COLO668 (cell line): ENCODE measurements around the gene SLF2.
A peak's percentile ranks its signal among the peaks of the same experiment; 100 is the strongest.

Experiments
- DNase-seq: peaks from one replicate; lab custom pipeline; 2025; ENCODE audit not compliant: unreplicated experiment; lab: John Stamatoyannopoulos, UW

SLF2 gene

GRCh38 chr10:100912605-100913469, at the start of gene SLF2:
Gene SLF2, plus strand, starts transcription at chr10:100912963. Its CDS starts 148 bp downstream, at chr10:100913111.
- peak; percentile 94 for DNase-seq

GRCh38 chr10:100863433-100863832, 49.3 kb upstream of the SLF2 start:
- no peak for DNase-seq

GRCh38 chr10:100864036-100864885, 48.5 kb upstream of the SLF2 start:
- no peak for DNase-seq

GRCh38 chr10:100864978-100865377, 47.8 kb upstream of the SLF2 start:
- DNase-seq: no peak

GRCh38 chr10:100866010-100866409, 46.8 kb upstream of the SLF2 start:
- no peak for DNase-seq

GRCh38 chr10:100866575-100867098, 46.1 kb upstream of the SLF2 start:
- no peak for DNase-seq

- no peak for DNase-seq
Measured at GRCh38 chr10:100867261-100867963, 45.4 kb upstream of the SLF2 start.

- no peak for DNase-seq
Measured at GRCh38 chr10:100868382-100868781, 44.4 kb upstream of the SLF2 start.

GRCh38 chr10:100869399-100869798, 43.4 kb upstream of the SLF2 start:
- no peak for DNase-seq

- DNase-seq: peak; percentile 30
Measured at GRCh38 chr10:100872034-100872791, 40.5 kb upstream of the SLF2 start.

- no peak for DNase-seq
Measured at GRCh38 chr10:100873146-100873826, 39.5 kb upstream of the SLF2 start.

- no peak for DNase-seq
Measured at GRCh38 chr10:100873827-100874326, 38.9 kb upstream of the SLF2 start.

GRCh38 chr10:100874702-100875483, 37.9 kb upstream of the SLF2 start:
- no peak for DNase-seq

- no peak for DNase-seq
Measured at GRCh38 chr10:100875484-100876166, 37.1 kb upstream of the SLF2 start.

GRCh38 chr10:100876585-100877460, 35.9 kb upstream of the SLF2 start:
- no peak for DNase-seq

GRCh38 chr10:100877461-100877850, 35.3 kb upstream of the SLF2 start:
- DNase-seq: no peak

- DNase-seq: peak; percentile 14
Measured at GRCh38 chr10:100878291-100878910, 34.4 kb upstream of the SLF2 start.
